GM12874 (cell line): ENCODE results near the gene IL33.
A peak's percentile ranks its signal among the peaks of the same experiment; 100 is the strongest.

Experiments used
- CTCF ChIP-seq: IDR thresholded peaks from 2 replicates; pipeline ENCODE4 v1.5.1; 2011; ENCODE audit warnings: low read depth, mild to moderate bottlenecking, control low read depth, low read length, moderate library complexity; ENCODE audit not compliant: insufficient read depth

Gene IL33

GRCh38 chr9:6304232-6304631 lies 88.6 kb downstream of the IL33 start:
- no peak for TF ChIP-seq CTCF

- peak; percentile 26; the same call in 1 of the 2 replicates for TF ChIP-seq CTCF
Observed at GRCh38 chr9:6305954-6306563, 90.5 kb downstream of the IL33 start.
